Measurements from ENCODE around the gene TYRO3. TPM values are rescaled to one million over a fixed set of nuclear protein-coding genes. Genes with fewer than 3 reads are reported as not detected.

The TYRO3 gene
- total RNA-seq, 1 experiment from 2014 or later, result 30.3 TPM

- Histone ChIP-seq H3K9me2 (ENCODE audit: insufficient read depth) (no peaks in the 10 kb centered on the region), H3K9me3 (ENCODE audit: insufficient read depth, low read depth) (no peaks in the 10 kb centered on the region), H3K79me2 (ENCODE audit: low read depth) (no peaks in the 10 kb centered on the region), H3K36me3 (ENCODE audit: low read depth) (no peaks in the 10 kb centered on the region), H3K27ac (no peak overlapping the region), H3K4me3 (no peak overlapping the region), H4K20me1 (ENCODE audit: insufficient read depth) (no peaks in the 10 kb centered on the region), H3K4me1 (replicated peaks; ENCODE audit: insufficient read depth) (peaks cover 17% of the 10 kb centered on the region), H2AFZ (no peak overlapping the region), H3K4me2 (no peak overlapping the region), H3K27me3 (ENCODE audit: insufficient read depth, low read depth) (no peaks in the 10 kb centered on the region), H3F3A (ENCODE audit: insufficient read depth, low read depth) (peaks cover 12% of the 10 kb centered on the region)
- no TSS peak for BruUV-seq (replicated peaks)
- POLR2A ChIA-PET (ENCODE audit: unreplicated experiment), result interaction anchor here (0.7 kb wide), 1 partner anchor 292 kb away, joined by 4 read pairs; no protein-coding TSS in a partner anchor
- intact Hi-C loops (cut with micrococcal nuclease; ENCODE audit: unreplicated experiment), result loop anchor here (10.0 kb wide), 1 partner anchor 265 kb away; no protein-coding TSS in a partner anchor
- TF ChIP-seq EZH2 (IDR thresholded peaks at IDR 0.05; ENCODE audit: low read depth), result no peak
- TF ChIP-seq CTCF (conservative IDR thresholded peaks at IDR 0.05), result no peak
- CTCF ChIA-PET, result no interaction called here
- DNase-seq, result no peak
Measured at GRCh38 chr15:41550066-41550775, 8.8 kb upstream of the TYRO3 start.

DNA sequence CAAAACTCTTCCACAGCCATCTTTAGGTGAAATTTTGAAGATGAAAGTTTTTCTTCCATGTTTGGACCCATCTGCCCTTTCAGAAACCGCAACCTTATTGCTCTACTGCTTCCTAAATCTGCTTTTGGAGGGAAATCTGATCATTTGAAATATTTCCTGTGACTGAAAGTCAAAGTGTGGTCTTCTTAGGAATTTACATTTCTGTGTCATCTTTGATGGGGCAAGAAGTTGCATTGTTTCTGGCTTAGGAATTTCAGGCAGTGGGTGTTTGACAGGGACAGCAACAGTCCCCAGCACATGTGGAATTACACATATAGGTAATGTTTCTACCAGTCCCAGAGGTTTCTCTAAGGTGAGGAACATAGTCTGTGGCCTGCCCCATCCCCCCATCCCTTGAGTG, 5.3 kb upstream of the TYRO3 start:
- no peaks in the 10 kb centered on the region for H3K9me2 ChIP-seq (ENCODE audit: insufficient read depth)
- BruUV-seq (replicated peaks), result no TSS peak
- no peaks in the 10 kb centered on the region for H3K27me3 ChIP-seq (ENCODE audit: insufficient read depth, low read depth)
- no peaks in the 10 kb centered on the region for H3K9me3 ChIP-seq (ENCODE audit: insufficient read depth, low read depth)
- no peak overlapping the region for H3K27ac ChIP-seq
- ChIA-PET POLR2A (ENCODE audit: unreplicated experiment) (no interaction called here), CTCF (no interaction called here)
- DNase-seq, result no peak
- H3K36me3 ChIP-seq (ENCODE audit: low read depth), result no peaks in the 10 kb centered on the region
- TF ChIP-seq EZH2 (IDR thresholded peaks at IDR 0.05; ENCODE audit: low read depth) (no peak), CTCF (conservative IDR thresholded peaks at IDR 0.05) (no peak)
- H4K20me1 ChIP-seq (ENCODE audit: insufficient read depth), result no peaks in the 10 kb centered on the region
- intact Hi-C loops (cut with micrococcal nuclease; ENCODE audit: unreplicated experiment), result loop anchor here (10.0 kb wide), 1 partner anchor 261 kb away; no protein-coding TSS in a partner anchor
- H2AFZ ChIP-seq, result no peak overlapping the region
- peaks cover 12% of the 10 kb centered on the region; the same call in 1 of the 2 replicates for H3K4me1 ChIP-seq (replicated peaks; ENCODE audit: insufficient read depth)
- H3F3A ChIP-seq (ENCODE audit: insufficient read depth, low read depth), result peaks cover 12% of the 10 kb centered on the region
- no peak overlapping the region for H3K4me2 ChIP-seq
- H3K4me3 ChIP-seq, result no peak overlapping the region
- H3K79me2 ChIP-seq (ENCODE audit: low read depth), result no peaks in the 10 kb centered on the region

- Histone ChIP-seq H3K27me3 (ENCODE audit: insufficient read depth, low read depth) (no peaks in the 10 kb centered on the region), H3K27ac (no peak overlapping the region), H3K9me2 (ENCODE audit: insufficient read depth) (no peaks in the 10 kb centered on the region), H3K4me2 (no peak overlapping the region), H3K9me3 (ENCODE audit: insufficient read depth, low read depth) (no peaks in the 10 kb centered on the region), H3F3A (ENCODE audit: insufficient read depth, low read depth) (peaks cover 12% of the 10 kb centered on the region), H4K20me1 (ENCODE audit: insufficient read depth) (no peaks in the 10 kb centered on the region), H2AFZ (no peak overlapping the region), H3K79me2 (ENCODE audit: low read depth) (no peaks in the 10 kb centered on the region), H3K4me3 (no peak overlapping the region), H3K36me3 (ENCODE audit: low read depth) (no peaks in the 10 kb centered on the region), H3K4me1 (replicated peaks; ENCODE audit: insufficient read depth) (peaks cover 12% of the 10 kb centered on the region; the same call in 1 of the 2 replicates)
- POLR2A ChIA-PET (ENCODE audit: unreplicated experiment), result no interaction called here
- intact Hi-C loops (cut with micrococcal nuclease; ENCODE audit: unreplicated experiment), result loop anchor here (10.0 kb wide), 1 partner anchor 260 kb away; no protein-coding TSS in a partner anchor
- CTCF ChIA-PET, result interaction anchor here (0.6 kb wide), 1 partner anchor 106 kb away, joined by 5 read pairs; no protein-coding TSS in a partner anchor
- no TSS peak for BruUV-seq (replicated peaks)
- TF ChIP-seq EZH2 (IDR thresholded peaks at IDR 0.05; ENCODE audit: low read depth) (no peak), CTCF (conservative IDR thresholded peaks at IDR 0.05) (no peak)
- DNase-seq, result no peak
Measured at GRCh38 chr15:41554343-41554742, 4.7 kb upstream of the TYRO3 start.
